Activated T-cell treated with anti-CD3 and anti-CD28 coated beads, Interleukin-2, amount 50 U/mL, for 4 hours (primary cell): ENCODE data around the gene PADI1. TPM values are rescaled to one million over a fixed set of nuclear protein-coding genes. Genes with fewer than 3 reads are reported as not detected.

Source experiments
- ATAC-seq, 2 donors: fragments of 200-7000 bp; cut with Tn5 transposase; one replicate each; pipeline ENCODE4 v1.10.0; 2021
- DNase-seq: peaks from one replicate; pipeline ENCODE4 v3.0.0-alpha.2; 2020
- H3K27me3 Mint-ChIP-seq: one replicate; pipeline ENCODE4 v1.8.0; 2021; ENCODE audit warnings: low read depth, mixed read lengths
- H3K36me3 Mint-ChIP-seq: one replicate; pipeline ENCODE4 v1.8.0; 2022; ENCODE audit warnings: mixed read lengths; ENCODE audit not compliant: insufficient read depth
- H3K4me1 Mint-ChIP-seq: one replicate; pipeline ENCODE4 v1.8.0; 2021; ENCODE audit warnings: low read depth, mixed read lengths
- H3K4me3 Mint-ChIP-seq: one replicate; pipeline ENCODE4 v1.8.0; 2021; ENCODE audit warnings: mild to moderate bottlenecking, moderate library complexity, mixed read lengths
- H3K9me3 Mint-ChIP-seq: one replicate; pipeline ENCODE4 v1.8.0; 2021; ENCODE audit warnings: mixed read lengths
- total RNA-seq, 3 donors: library from RNA; stranded (reverse); gene quantifications; one replicate each; pipeline ENCODE4 v1.2.1, GENCODE V29; 2021

The PADI1 gene
- total RNA-seq, 3 donors from 2014 or later: not detected

DNA sequence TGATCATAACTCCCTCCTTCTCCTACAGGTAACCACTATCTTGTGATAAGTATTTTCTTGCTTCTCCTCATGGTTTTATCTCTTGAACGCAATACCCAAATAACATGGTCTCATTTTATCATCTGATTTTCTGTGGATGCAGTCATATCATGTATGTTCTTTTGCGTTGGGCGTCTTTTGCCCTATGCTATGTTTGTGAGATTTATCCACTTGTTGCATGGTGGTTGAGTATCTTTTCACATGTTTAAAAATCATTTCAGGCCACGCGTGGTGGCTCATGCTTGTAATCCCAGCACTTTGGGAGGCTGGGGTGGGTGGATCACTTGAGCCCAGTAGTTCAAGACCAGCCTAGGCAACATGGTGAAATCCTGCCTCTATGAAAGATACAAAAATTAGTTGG, 59.5 kb downstream of the PADI1 start:
- Mint-ChIP-seq H3K9me3 (peaks cover 3% of the 10 kb centered on the region), H3K4me1 (no peaks in the 10 kb centered on the region), H3K36me3 (no peaks in the 10 kb centered on the region), H3K4me3 (no peak overlapping the region), H3K27me3 (peaks cover 7% of the 10 kb centered on the region)
- no peak for ATAC-seq
- no peak for DNase-seq

DNA sequence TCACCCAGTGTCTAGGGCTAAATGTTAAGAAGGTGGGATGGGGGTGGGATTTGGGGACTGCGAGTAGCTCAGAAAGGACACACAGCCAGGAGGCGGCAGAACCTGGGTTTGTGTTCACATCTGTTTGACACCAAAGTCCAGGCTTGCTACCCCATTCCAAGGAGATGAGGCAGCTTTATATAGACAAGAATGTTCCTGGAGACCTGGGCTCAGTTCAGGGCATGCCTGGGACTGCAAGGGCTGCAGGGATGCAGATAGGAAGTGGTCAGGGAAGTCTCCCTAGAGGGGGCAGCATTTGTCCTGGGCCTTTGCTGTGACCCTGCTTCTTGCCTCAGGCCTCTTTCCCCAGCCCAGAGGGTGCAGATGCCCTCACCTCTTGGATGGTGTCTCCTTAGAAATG, 60.2 kb downstream of the PADI1 start:
- no peak overlapping the region for H3K4me3 Mint-ChIP-seq
- peaks cover 4% of the 10 kb centered on the region for H3K27me3 Mint-ChIP-seq
- no peaks in the 10 kb centered on the region for H3K4me1 Mint-ChIP-seq
- DNase-seq (no peak), ATAC-seq (no peak)
- no peaks in the 10 kb centered on the region for H3K36me3 Mint-ChIP-seq
- H3K9me3 Mint-ChIP-seq: peaks cover 3% of the 10 kb centered on the region

DNA sequence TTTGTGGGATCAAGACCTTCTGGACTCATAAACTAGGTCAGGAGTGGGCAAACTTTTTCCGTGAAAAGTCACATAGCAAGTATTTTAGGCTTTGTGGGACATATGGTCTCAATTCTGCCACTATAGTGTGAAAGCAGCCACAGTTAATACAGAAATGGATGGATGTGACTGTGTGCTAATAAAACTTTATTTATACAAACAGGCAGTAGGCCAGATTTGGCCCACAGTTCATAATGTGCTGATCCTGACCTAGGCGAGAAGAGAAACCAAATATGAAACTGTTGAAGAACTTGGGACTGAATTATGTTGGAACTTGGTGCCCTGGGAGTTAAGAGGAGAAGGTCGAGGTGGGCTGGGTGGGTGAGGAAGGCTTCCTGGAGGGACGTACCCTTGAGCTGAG, 61.0 kb downstream of the PADI1 start:
- H3K4me3 Mint-ChIP-seq: no peak overlapping the region
- H3K9me3 Mint-ChIP-seq: peaks cover 3% of the 10 kb centered on the region
- DNase-seq (no peak), ATAC-seq (no peak)
- no peaks in the 10 kb centered on the region for H3K36me3 Mint-ChIP-seq
- H3K4me1 Mint-ChIP-seq: no peaks in the 10 kb centered on the region
- H3K27me3 Mint-ChIP-seq: peaks cover 3% of the 10 kb centered on the region

DNA sequence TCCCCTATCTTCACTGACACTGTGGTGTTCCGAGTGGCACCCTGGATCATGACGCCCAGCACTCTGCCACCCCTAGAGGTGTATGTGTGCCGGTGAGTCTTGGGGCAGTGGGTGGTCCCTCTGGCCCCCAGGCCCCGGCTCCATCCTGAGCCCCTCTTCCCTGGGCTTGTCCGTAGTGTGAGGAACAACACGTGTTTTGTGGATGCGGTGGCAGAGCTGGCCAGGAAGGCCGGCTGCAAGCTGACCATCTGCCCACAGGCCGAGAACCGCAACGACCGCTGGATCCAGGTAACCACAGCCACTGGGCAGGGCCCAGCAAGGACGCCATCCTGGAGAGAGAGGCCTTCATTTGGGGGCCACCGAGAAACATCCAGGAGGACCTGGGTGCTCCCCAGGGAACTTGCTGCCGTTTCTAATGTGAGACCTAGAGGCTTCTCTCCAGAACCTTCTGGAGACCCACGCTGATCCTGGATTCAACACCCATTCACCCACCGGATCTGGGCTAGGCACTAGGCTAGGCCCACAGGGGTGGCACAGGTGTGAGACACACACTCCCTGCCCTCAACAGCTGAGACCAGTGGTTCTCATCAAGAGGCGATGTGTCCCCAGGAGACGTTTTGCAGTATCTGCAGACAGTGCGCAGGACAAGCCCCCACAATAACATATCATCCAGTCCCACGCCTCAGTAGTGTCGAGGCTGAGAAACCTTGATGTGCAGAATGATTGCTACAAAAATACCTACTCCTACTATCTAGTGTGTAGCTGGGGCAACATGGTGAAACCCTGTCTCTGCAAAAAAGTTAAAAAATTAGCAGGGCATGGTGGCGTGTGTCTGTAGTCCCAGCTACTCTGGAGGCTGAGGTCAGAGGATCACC, 66.2 kb downstream of the PADI1 start:
- ATAC-seq (no peak), DNase-seq (no peak)
- Mint-ChIP-seq H3K27me3 (peaks cover 7% of the 10 kb centered on the region), H3K4me1 (no peaks in the 10 kb centered on the region), H3K36me3 (no peaks in the 10 kb centered on the region), H3K9me3 (no peaks in the 10 kb centered on the region), H3K4me3 (no peak overlapping the region)

DNA sequence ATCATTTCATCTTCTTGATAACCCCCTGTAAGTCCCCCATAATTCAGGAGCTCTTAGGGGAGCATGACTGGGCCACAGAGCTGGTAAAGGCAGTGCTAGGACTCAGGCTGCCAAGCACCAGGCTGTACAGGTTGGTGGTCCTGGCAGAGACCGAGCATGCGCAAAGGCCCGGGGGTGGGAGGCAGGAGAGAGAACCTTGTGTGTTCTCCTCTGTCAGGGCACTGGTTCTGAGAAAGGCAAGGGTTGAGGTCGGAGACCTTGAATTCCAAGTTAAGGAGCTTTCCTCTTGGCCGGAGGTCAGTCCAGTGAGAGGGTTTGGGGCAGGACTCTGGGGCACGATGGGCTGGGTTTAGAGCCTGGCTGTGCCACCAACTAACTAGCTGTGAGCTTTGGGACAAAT, 67.1 kb downstream of the PADI1 start:
- H3K4me1 Mint-ChIP-seq: no peaks in the 10 kb centered on the region
- no peak overlapping the region for H3K4me3 Mint-ChIP-seq
- no peaks in the 10 kb centered on the region for H3K36me3 Mint-ChIP-seq
- peaks cover 7% of the 10 kb centered on the region for H3K27me3 Mint-ChIP-seq
- DNase-seq: no peak
- H3K9me3 Mint-ChIP-seq: no peaks in the 10 kb centered on the region
- ATAC-seq: no peak

DNA sequence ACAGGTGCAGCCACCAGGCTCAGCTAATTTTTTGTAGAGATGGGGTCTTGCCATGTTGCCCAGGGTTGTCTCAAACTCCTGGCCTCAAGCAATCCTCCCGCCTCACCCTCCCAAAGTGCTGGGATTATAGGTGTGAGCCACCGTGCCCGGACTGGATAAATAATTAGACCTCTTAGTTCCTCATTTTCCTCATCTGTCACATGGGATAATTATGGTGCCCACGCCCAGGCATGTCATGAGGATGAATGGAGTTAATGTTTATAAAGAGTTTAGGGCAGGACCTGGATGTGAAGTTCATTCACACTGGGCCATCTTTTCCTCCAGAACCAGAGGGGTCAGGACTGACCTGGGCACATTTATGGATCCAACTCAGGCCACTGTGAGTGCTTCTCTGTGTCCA, 67.7 kb downstream of the PADI1 start:
- Mint-ChIP-seq H3K9me3 (no peaks in the 10 kb centered on the region), H3K27me3 (peaks cover 7% of the 10 kb centered on the region), H3K4me3 (no peak overlapping the region), H3K4me1 (no peaks in the 10 kb centered on the region), H3K36me3 (no peaks in the 10 kb centered on the region)
- no peak for ATAC-seq
- DNase-seq: no peak

DNA sequence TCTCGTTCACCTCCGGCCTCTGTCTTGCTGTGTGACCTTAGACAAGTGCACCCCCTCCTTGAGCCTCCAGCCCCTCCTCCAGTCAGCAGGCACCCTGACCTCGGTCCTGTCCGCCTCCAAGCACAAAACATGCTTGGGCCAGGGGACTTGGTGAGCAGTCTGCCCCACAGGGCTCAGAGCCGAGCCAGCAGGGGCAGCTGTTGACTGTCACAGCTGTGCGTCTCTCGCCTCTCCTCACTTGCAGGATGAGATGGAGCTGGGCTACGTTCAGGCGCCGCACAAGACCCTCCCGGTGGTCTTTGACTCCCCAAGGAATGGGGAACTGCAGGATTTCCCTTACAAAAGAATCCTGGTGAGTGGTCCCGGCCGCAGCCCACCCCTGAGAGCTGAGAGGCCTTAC, 68.2 kb downstream of the PADI1 start:
- no peak for ATAC-seq
- Mint-ChIP-seq H3K4me1 (no peaks in the 10 kb centered on the region), H3K27me3 (peaks cover 7% of the 10 kb centered on the region), H3K4me3 (no peak overlapping the region), H3K9me3 (no peaks in the 10 kb centered on the region), H3K36me3 (no peaks in the 10 kb centered on the region)
- no peak for DNase-seq

DNA sequence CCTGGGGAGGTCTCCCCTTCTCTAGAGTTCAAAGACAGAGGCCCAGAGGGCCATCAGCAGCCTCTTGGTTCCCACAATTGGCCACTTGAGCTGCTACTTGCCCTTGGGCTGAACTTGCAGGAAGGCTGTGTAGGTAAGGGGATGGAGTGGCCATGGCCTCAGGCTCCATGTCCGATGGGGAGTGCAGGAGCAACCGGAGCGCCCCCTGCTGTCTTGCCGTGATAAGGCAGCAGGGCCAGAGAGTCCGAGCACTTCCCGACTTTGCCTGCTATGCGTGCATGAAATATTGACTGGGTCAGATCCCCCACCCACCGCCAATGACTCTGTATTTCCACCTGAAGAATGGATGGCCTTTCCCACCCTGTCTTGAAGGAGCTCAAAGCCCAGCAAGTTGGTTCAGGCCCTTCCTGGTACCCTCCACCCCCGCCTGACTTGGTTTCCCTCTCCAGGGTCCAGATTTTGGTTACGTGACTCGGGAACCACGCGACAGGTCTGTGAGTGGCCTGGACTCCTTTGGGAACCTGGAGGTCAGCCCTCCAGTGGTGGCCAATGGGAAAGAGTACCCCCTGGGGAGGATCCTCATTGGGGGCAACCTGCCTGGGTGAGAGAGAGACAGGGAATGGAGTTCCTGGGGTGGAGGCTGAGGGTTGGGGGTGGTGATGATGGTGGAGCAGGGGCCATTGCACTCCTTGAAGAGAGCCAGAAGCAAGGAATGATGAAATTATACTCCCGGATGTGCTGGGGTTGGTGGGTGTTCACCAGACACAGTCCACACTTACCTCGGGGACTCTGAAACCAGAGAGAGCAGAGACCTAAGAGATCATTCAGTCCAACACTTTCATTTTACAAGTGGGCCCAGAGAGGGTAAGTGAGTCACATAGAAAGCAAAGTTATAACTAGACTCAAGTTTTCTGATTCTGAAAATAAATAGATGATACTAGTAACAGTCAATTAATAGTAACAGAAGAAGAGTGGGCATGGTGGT, 69.5 kb downstream of the PADI1 start:
- Mint-ChIP-seq H3K36me3 (no peaks in the 10 kb centered on the region), H3K9me3 (no peaks in the 10 kb centered on the region), H3K4me1 (no peaks in the 10 kb centered on the region), H3K4me3 (no peak overlapping the region), H3K27me3 (peaks cover 16% of the 10 kb centered on the region)
- ATAC-seq: no peak
- DNase-seq: no peak

DNA sequence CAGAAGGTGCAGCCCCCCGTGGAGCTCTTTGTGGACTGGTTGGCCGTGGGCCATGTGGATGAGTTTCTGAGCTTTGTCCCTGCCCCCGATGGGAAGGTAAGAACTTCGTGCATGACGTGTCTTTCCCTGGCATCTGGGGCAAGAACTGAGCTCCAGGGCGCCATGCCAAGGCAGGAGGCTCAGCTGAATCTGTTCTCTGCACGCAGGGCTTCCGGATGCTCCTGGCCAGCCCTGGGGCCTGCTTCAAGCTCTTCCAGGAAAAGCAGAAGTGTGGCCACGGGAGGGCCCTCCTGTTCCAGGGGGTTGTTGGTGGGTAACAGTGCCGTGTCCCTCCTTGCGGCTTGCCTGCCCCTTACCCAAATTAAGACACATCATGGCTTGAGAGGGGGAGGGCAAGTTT, 71.6 kb downstream of the PADI1 start:
- Mint-ChIP-seq H3K36me3 (no peaks in the 10 kb centered on the region), H3K27me3 (peaks cover 18% of the 10 kb centered on the region), H3K9me3 (no peaks in the 10 kb centered on the region), H3K4me1 (no peaks in the 10 kb centered on the region), H3K4me3 (no peak overlapping the region)
- DNase-seq (no peak), ATAC-seq (no peak)

DNA sequence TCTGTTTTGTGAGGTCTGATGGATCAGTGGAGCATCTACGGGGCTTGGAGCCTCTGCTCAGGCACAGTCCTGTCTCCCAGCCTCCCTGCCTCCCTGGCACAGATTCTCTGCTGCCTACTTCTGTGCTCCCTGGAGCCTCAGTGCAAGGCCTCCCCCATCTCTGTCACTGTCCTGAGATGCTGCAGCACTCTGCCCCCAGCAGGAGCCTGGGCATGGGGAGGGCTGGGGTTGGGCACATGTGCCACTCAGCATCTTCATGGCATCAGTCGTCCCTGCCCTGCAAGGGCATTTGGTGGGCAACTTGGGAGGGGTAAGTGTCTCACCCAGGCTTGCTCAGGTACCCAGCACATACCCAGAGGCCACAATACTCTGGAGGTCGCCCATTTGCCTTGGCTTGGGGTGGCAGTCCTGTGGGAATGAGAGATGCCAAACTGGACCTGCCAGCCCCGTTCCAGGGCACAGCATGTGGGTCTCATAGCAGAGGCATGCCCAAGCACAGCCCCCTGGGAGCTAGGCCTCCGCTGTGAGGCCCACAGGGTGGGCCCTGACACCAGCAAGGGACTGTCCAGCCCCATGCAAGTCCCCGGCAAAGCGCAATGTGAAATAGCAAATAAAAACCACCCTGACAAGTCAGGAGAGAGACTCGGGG, 72.7 kb downstream of the PADI1 start:
- H3K27me3 Mint-ChIP-seq: peaks cover 22% of the 10 kb centered on the region
- no peak overlapping the region for H3K4me3 Mint-ChIP-seq
- H3K36me3 Mint-ChIP-seq: no peaks in the 10 kb centered on the region
- DNase-seq (no peak), ATAC-seq (no peak)
- H3K4me1 Mint-ChIP-seq: no peaks in the 10 kb centered on the region
- no peaks in the 10 kb centered on the region for H3K9me3 Mint-ChIP-seq

DNA sequence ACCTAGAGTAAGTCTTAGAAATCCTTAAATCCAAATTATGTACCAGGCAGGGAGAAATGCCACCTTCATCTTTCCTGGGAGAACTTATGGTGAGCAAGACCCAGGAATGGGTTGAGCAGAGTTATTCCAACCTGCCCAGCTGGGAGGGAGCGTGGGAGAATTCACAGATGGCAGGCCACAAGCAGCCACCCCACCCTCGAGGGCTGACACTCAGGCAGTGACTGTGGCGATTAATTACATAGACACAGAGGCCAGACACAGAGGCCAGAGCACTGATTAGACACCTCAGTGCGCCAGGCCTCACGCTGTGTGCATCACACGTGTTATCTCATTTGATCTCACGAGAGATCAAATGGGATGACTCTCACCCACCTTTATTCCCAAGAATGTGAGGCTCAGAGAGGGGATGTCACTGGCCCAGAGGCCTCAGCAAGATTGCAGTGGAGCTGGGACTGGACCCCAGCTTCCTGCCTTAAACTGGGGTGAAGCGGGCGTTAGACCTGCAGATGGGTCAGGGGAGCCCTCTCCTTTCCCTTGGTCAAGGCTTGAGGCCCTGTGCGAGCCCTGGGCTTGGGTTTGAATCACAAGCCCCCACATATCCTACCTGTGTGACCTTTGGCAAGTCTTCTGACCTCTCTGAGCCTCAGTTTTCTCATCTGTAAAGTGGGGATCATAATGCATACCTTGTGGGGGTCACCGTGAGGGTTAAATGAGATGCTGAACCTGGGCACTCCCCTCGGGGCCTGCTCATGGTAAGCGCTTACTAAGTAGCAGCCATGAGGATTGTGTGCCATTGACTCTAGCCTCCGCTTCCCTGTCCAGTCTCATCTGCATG, 74.3 kb downstream of the PADI1 start:
- H3K27me3 Mint-ChIP-seq: peaks cover 22% of the 10 kb centered on the region
- H3K4me3 Mint-ChIP-seq: no peak overlapping the region
- H3K4me1 Mint-ChIP-seq: no peaks in the 10 kb centered on the region
- no peaks in the 10 kb centered on the region for H3K36me3 Mint-ChIP-seq
- no peak for ATAC-seq
- no peaks in the 10 kb centered on the region for H3K9me3 Mint-ChIP-seq
- no peak for DNase-seq

DNA sequence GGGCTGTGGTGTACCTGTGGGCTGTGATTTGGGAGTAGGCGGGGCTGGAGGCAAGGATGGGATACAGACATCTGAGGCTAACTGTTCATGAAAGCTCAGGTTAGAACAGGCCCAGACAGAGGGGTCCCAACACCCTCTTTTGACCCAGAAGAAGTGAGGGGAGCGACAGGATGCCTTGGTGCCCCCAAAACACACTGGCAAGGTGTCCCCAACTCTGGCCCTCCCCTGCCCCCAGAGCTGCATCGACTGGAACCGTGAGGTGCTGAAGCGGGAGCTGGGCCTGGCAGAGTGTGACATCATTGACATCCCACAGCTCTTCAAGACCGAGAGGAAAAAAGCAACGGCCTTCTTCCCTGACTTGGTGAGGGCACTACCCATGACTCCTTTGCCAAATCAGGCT, 75.5 kb downstream of the PADI1 start:
- DNase-seq (no peak), ATAC-seq (no peak)
- H3K27me3 Mint-ChIP-seq: peaks cover 23% of the 10 kb centered on the region
- no peaks in the 10 kb centered on the region for H3K9me3 Mint-ChIP-seq
- H3K4me3 Mint-ChIP-seq: no peak overlapping the region
- no peaks in the 10 kb centered on the region for H3K36me3 Mint-ChIP-seq
- H3K4me1 Mint-ChIP-seq: no peaks in the 10 kb centered on the region

DNA sequence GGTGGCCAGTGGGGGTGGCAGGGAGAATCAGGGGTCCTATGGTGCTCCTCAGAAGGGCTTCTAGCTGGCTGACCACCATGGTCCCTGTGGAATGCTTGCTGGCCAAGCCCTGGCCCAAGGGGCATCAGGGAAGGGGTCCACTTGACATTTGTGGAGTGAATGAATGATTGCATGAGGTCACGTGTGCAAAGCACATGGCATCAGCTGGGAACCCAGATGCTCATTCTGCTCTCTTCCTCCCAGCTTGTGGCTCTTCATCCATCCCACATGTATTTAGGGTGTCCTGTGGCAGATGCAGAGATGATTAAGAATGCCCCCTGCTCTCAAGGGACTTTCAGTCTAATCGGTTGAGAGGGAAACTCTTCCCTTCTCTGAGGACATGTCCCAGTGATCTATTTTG, 76.0 kb downstream of the PADI1 start:
- no peaks in the 10 kb centered on the region for H3K9me3 Mint-ChIP-seq

DNA sequence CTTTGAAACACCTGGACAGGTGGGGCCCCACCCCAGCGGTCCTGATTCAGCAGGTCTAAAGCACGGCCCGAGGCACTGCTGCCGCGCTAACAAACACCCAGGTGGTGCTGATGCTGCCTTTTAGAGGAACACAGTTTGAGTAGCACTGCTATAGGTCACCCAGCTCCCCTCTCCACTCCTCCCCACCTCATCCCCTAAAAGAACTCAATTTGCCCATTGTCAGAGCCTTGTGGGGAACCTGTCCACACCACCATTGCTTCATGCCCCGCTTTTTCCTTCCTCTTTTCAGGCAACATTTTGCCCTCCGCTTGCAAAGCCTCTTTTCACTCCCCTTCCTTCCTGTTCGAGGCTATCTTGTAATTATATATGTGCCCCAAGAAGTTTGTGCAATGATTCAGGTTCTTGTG, 76.8 kb downstream of the PADI1 start:
- Mint-ChIP-seq H3K4me3 (no peak overlapping the region), H3K27me3 (peaks cover 17% of the 10 kb centered on the region), H3K9me3 (no peaks in the 10 kb centered on the region), H3K36me3 (no peaks in the 10 kb centered on the region), H3K4me1 (no peaks in the 10 kb centered on the region)
- DNase-seq: no peak
- ATAC-seq: no peak

More for the DNA sequence above, 76.0 kb downstream of the PADI1 start:
- Mint-ChIP-seq H3K27me3 (peaks cover 18% of the 10 kb centered on the region), H3K4me3 (no peak overlapping the region), H3K36me3 (no peaks in the 10 kb centered on the region), H3K4me1 (no peaks in the 10 kb centered on the region)
- DNase-seq (no peak), ATAC-seq (no peak)
